ENCODE measurements around the gene PLCE1.

DNA sequence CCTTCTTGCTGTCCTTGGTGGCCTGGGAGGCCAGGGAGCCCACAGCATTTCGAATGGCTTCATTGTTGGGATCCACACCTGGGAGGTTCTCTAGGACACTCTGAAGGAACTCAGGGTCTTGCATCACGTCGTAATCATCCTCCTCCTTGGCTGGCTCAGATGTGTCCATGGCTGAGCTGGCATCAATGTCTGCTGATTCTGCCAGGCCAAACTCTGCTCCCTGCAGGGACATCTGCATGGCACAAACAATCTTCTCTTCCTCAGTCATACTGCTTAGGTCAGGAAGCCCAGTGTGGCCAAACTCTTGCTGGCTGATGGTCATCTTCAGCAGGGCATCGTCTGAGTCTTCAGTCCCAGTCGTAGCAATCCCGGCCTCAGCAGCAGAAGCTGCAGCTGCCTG lies 34.9 kb upstream of the PLCE1 start:
- TF ChIP-seq, protein P1, sequence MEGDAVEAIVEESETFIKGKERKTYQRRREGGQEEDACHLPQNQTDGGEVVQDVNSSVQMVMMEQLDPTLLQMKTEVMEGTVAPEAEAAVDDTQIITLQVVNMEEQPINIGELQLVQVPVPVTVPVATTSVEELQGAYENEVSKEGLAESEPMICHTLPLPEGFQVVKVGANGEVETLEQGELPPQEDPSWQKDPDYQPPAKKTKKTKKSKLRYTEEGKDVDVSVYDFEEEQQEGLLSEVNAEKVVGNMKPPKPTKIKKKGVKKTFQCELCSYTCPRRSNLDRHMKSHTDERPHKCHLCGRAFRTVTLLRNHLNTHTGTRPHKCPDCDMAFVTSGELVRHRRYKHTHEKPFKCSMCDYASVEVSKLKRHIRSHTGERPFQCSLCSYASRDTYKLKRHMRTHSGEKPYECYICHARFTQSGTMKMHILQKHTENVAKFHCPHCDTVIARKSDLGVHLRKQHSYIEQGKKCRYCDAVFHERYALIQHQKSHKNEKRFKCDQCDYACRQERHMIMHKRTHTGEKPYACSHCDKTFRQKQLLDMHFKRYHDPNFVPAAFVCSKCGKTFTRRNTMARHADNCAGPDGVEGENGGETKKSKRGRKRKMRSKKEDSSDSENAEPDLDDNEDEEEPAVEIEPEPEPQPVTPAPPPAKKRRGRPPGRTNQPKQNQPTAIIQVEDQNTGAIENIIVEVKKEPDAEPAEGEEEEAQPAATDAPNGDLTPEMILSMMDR (IDR thresholded peaks at IDR 0.05; ENCODE audit: extremely low read depth in 1 of 2, insufficient read depth in 1 of 2, low read depth in 1 of 2, low read length in 2 of 2): no peak
- TF ChIP-seq, protein P2, sequence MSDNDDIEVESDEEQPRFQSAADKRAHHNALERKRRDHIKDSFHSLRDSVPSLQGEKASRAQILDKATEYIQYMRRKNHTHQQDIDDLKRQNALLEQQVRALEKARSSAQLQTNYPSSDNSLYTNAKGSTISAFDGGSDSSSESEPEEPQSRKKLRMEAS (IDR thresholded peaks at IDR 0.05; ENCODE audit: insufficient read depth, insufficient read length): no peak
- TF ChIP-seq EZH2 (IDR thresholded peaks at IDR 0.05; ENCODE audit: borderline replicate concordance, low read depth, low read length, severe bottlenecking): no peak
- no peak for TF ChIP-seq JUN (IDR thresholded peaks at IDR 0.05; ENCODE audit: borderline replicate concordance, insufficient read depth, insufficient read length, low read depth)
- TF ChIP-seq POLR2A (IDR thresholded peaks at IDR 0.05; ENCODE audit: low read depth, low read length): no peak
- TF ChIP-seq POLR2AphosphoS5 (IDR thresholded peaks at IDR 0.05; ENCODE audit: insufficient read depth, low read depth, low read length): no peak
- no peak for TF ChIP-seq MYC (IDR thresholded peaks at IDR 0.05; ENCODE audit: low read depth, low read length)
- no peak for TF ChIP-seq FOS (IDR thresholded peaks at IDR 0.05; ENCODE audit: borderline replicate concordance, insufficient read depth, low read length)

Data from endothelial cell of umbilical vein (primary cell).